C4-2B (cell line): ENCODE measurements around the gene GRAP2.
A peak's percentile ranks its signal among the peaks of the same experiment; 100 is the strongest.

Experiments used
- ZFX ChIP-seq: fragments of 450-650 bp; IDR thresholded peaks from 2 replicates; pipeline ENCODE4 v1.6.1; 2017
- TF ChIP-seq, protein P1 (sequence below): fragments of 450-650 bp; conservative IDR thresholded peaks from 2 replicates; pipeline ENCODE4 v1.5.1; 2017; ENCODE audit warnings: mild to moderate bottlenecking

DNA sequence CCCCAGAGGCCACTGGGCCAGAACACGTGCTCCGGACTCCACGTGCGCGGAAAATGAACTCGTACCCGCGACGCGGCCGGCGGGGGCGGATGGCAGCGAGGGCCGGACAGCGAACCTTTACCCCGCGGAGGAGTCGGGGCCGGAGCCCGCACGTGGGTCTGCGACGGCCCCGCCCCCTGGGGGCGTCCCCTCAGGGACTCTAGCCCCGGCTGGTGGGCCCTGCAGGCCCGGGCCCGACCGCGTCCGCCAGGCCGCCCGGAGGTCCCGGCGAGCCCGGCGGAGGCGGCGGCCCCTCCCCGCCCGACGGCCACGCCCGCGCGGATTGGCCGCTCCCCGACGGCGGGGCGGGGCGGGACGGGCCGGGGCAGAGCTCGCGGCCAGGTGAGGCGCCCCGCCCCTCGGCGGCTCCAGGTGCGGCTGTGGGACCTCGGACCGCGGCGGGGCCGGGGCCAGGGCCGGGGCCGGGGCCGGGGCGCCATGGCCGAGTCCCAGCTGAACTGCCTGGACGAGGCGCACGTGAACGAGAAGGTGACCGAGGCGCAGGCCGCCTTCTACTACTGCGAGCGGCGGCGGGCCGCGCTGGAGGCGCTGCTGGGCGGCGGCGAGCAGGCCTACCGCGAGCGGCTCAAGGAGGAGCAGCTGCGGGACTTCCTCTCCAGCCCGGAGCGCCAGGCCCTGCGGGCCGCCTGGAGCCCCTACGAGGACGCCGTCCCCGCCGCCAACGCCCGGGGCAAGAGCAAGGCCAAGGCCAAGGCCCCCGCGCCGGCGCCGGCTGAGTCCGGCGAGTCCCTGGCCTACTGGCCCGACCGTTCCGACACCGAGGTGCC lies 93.9 kb downstream of the GRAP2 start, which contains the start of gene FAM83F:
- TF ChIP-seq, protein P1, sequence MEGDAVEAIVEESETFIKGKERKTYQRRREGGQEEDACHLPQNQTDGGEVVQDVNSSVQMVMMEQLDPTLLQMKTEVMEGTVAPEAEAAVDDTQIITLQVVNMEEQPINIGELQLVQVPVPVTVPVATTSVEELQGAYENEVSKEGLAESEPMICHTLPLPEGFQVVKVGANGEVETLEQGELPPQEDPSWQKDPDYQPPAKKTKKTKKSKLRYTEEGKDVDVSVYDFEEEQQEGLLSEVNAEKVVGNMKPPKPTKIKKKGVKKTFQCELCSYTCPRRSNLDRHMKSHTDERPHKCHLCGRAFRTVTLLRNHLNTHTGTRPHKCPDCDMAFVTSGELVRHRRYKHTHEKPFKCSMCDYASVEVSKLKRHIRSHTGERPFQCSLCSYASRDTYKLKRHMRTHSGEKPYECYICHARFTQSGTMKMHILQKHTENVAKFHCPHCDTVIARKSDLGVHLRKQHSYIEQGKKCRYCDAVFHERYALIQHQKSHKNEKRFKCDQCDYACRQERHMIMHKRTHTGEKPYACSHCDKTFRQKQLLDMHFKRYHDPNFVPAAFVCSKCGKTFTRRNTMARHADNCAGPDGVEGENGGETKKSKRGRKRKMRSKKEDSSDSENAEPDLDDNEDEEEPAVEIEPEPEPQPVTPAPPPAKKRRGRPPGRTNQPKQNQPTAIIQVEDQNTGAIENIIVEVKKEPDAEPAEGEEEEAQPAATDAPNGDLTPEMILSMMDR = no peak
- TF ChIP-seq ZFX = peak; percentile 96
